Dendritic cell treated with granulocyte-macrophage colony-stimulating factor and Interleukin-4, amounts not matched to agents 40 ng/mL and 50 ng/mL, for 4 days (primary cell): ENCODE results near the gene PIGB.
A peak's percentile ranks its signal among the peaks of the same experiment; 100 is the strongest.
"Not testable (repeated sequence)": the region's sequence is repeated elsewhere in the genome, so short reads cannot be mapped to it uniquely, and the experiment has no call there.

Source experiments
- H3K27ac Mint-ChIP-seq: one replicate; pipeline ENCODE4 v1.8.0; 2022; ENCODE audit warnings: mild to moderate bottlenecking, mixed read lengths
- H3K27me3 Mint-ChIP-seq: one replicate; pipeline ENCODE4 v1.8.0; 2022; ENCODE audit warnings: mild to moderate bottlenecking, mixed read lengths
- H3K36me3 Mint-ChIP-seq: one replicate; pipeline ENCODE4 v1.8.0; 2022; ENCODE audit warnings: low read depth, mixed read lengths
- H3K4me1 Mint-ChIP-seq: one replicate; pipeline ENCODE4 v1.8.0; 2022; ENCODE audit warnings: low read depth, mixed read lengths
- H3K4me3 Mint-ChIP-seq: one replicate; pipeline ENCODE4 v1.8.0; 2022; ENCODE audit warnings: mild to moderate bottlenecking, moderate library complexity, mixed read lengths
- H3K9me3 Mint-ChIP-seq: one replicate; pipeline ENCODE4 v1.8.0; 2022; ENCODE audit warnings: mixed read lengths
- intact Hi-C: fragments of 100-400 bp; cut with micrococcal nuclease; formaldehyde crosslinking; loops from one replicate; pipeline ENCODE4 v1.15.0; 2022

Gene PIGB

GRCh38 chr15:55286442-55287189 lies 32.4 kb upstream of the PIGB start:
- intact Hi-C loops, result loop anchor here (5.0 kb wide), 1 partner anchor 34 kb away; no protein-coding TSS in a partner anchor
- H3K36me3 Mint-ChIP-seq, result peaks cover 13% of the 10 kb centered on the region
- H3K27me3 Mint-ChIP-seq, H3K9me3 Mint-ChIP-seq, H3K27ac Mint-ChIP-seq, H3K4me3 Mint-ChIP-seq: not testable (repeated sequence)
- peaks cover 57% of the 10 kb centered on the region for H3K4me1 Mint-ChIP-seq

- peaks cover 47% of the 10 kb centered on the region for H3K4me1 Mint-ChIP-seq
- intact Hi-C loops, result loop anchor here (5.0 kb wide), 1 partner anchor 36 kb away; no protein-coding TSS in a partner anchor
- H3K27me3 Mint-ChIP-seq, result no peaks in the 10 kb centered on the region
- peaks cover 13% of the 10 kb centered on the region for H3K36me3 Mint-ChIP-seq
- no peaks in the 10 kb centered on the region for H3K9me3 Mint-ChIP-seq
- H3K27ac Mint-ChIP-seq, result peak overlapping the region; percentile 94
- H3K4me3 Mint-ChIP-seq, result no peak overlapping the region
Measured at GRCh38 chr15:55288006-55288717, 30.9 kb upstream of the PIGB start.

GRCh38 chr15:55289011-55289745 lies 29.8 kb upstream of the PIGB start:
- intact Hi-C loops, result loop anchor here (5.0 kb wide), 1 partner anchor 37 kb away; no protein-coding TSS in a partner anchor
- peaks cover 13% of the 10 kb centered on the region for H3K36me3 Mint-ChIP-seq
- peak overlapping the region; percentile 94 for H3K27ac Mint-ChIP-seq
- no peaks in the 10 kb centered on the region for H3K27me3 Mint-ChIP-seq
- peak overlapping the region; percentile 88 for H3K4me3 Mint-ChIP-seq
- peaks cover 43% of the 10 kb centered on the region for H3K4me1 Mint-ChIP-seq
- H3K9me3 Mint-ChIP-seq, result no peaks in the 10 kb centered on the region

- Mint-ChIP-seq H3K9me3 (no peaks in the 10 kb centered on the region), H3K27ac (peak within 1 kb of the TSS; percentile 94), H3K27me3 (no peaks in the 10 kb centered on the region), H3K4me1 (peaks cover 41% of the 10 kb centered on the region), H3K4me3 (peak within 1 kb of the TSS; percentile 88), H3K36me3 (peaks cover 13% of the 10 kb centered on the region)
- intact Hi-C loops, result loop anchor here (1.0 to 5.0 kb wide), 3 partner anchors 38 to 147 kb away; no protein-coding TSS in a partner anchor
Measured at GRCh38 chr15:55289746-55290527, 29.1 kb upstream of the PIGB start, which contains the start of gene RAB27A. RAB27A (minus strand) TSS chr15:55289813; CDS start chr15:55234934, 54,879 bp downstream.

GRCh38 chr15:55290528-55291057 lies 28.4 kb upstream of the PIGB start:
- H3K4me1 Mint-ChIP-seq, result peaks cover 38% of the 10 kb centered on the region
- no peaks in the 10 kb centered on the region for H3K27me3 Mint-ChIP-seq
- H3K27ac Mint-ChIP-seq, result peak overlapping the region; percentile 94
- intact Hi-C loops, result loop anchor here (1.0 to 2.0 kb wide), 2 partner anchors 73 to 146 kb away; no protein-coding TSS in a partner anchor
- peak overlapping the region; percentile 88 for H3K4me3 Mint-ChIP-seq
- peaks cover 13% of the 10 kb centered on the region for H3K36me3 Mint-ChIP-seq
- no peaks in the 10 kb centered on the region for H3K9me3 Mint-ChIP-seq

GRCh38 chr15:55297315-55297714 lies 21.7 kb upstream of the PIGB start:
- Mint-ChIP-seq H3K4me3 (no peak overlapping the region), H3K36me3 (no peaks in the 10 kb centered on the region), H3K27me3 (no peaks in the 10 kb centered on the region), H3K9me3 (no peaks in the 10 kb centered on the region), H3K27ac (no peak overlapping the region), H3K4me1 (peaks cover 14% of the 10 kb centered on the region)
- intact Hi-C loops, result no loop called here

- H3K27ac Mint-ChIP-seq, H3K27me3 Mint-ChIP-seq, H3K4me1 Mint-ChIP-seq, H3K9me3 Mint-ChIP-seq, intact Hi-C loops, H3K4me3 Mint-ChIP-seq: not testable (repeated sequence)
- peaks cover 31% of the 10 kb centered on the region for H3K36me3 Mint-ChIP-seq
Measured at GRCh38 chr15:55302801-55303200, 16.2 kb upstream of the PIGB start.

GRCh38 chr15:55319537-55320237 lies 665 bp downstream of the PIGB start:
- H3K4me3 Mint-ChIP-seq, result peak overlapping the region; percentile 95
- no peaks in the 10 kb centered on the region for H3K9me3 Mint-ChIP-seq

GRCh38 chr15:55320238-55320550 lies 1.2 kb downstream of the PIGB start:
- Mint-ChIP-seq H3K36me3 (peaks cover 47% of the 10 kb centered on the region), H3K4me1 (peaks cover 52% of the 10 kb centered on the region), H3K9me3 (no peaks in the 10 kb centered on the region), H3K27ac (no peak overlapping the region), H3K27me3 (no peaks in the 10 kb centered on the region), H3K4me3 (peak overlapping the region; percentile 17)
- intact Hi-C loops, result loop anchor here (5.0 kb wide), 1 partner anchor 87 kb away; the partner anchor contains the start of genes CCPG1 and PIERCE2

More at GRCh38 chr15:55319537-55320237, 665 bp downstream of the PIGB start:
- H3K27ac Mint-ChIP-seq, result peak overlapping the region; percentile 98
- peaks cover 48% of the 10 kb centered on the region for H3K36me3 Mint-ChIP-seq
- H3K4me1 Mint-ChIP-seq, result peaks cover 57% of the 10 kb centered on the region
- H3K27me3 Mint-ChIP-seq, result no peaks in the 10 kb centered on the region
- intact Hi-C loops, result loop anchor here (5.0 kb wide), 1 partner anchor 88 kb away; the partner anchor contains the start of genes CCPG1 and PIERCE2

- H3K9me3 Mint-ChIP-seq, result no peaks in the 10 kb centered on the region
- H3K4me1 Mint-ChIP-seq, result peaks cover 45% of the 10 kb centered on the region
- H3K27ac Mint-ChIP-seq, result no peak overlapping the region
- no peaks in the 10 kb centered on the region for H3K27me3 Mint-ChIP-seq
- intact Hi-C loops, result loop anchor here (5.0 kb wide), 1 partner anchor 86 kb away; the partner anchor contains the start of genes CCPG1 and PIERCE2
- no peak overlapping the region for H3K4me3 Mint-ChIP-seq
- peaks cover 39% of the 10 kb centered on the region for H3K36me3 Mint-ChIP-seq
Measured at GRCh38 chr15:55320963-55321362, 1.9 kb downstream of the PIGB start.

- H3K9me3 Mint-ChIP-seq, result no peaks in the 10 kb centered on the region
- peak overlapping the region; percentile 88 for H3K27ac Mint-ChIP-seq
- peaks cover 32% of the 10 kb centered on the region for H3K4me1 Mint-ChIP-seq
- no peaks in the 10 kb centered on the region for H3K27me3 Mint-ChIP-seq
- peaks cover 24% of the 10 kb centered on the region for H3K36me3 Mint-ChIP-seq
- no peak overlapping the region for H3K4me3 Mint-ChIP-seq
- intact Hi-C loops, result loop anchor here (5.0 kb wide), 1 partner anchor 85 kb away; the partner anchor contains the start of genes CCPG1 and PIERCE2
Measured at GRCh38 chr15:55322467-55322866, 3.4 kb downstream of the PIGB start.

GRCh38 chr15:55327387-55327786 lies 8.4 kb downstream of the PIGB start:
- no peak overlapping the region for H3K4me3 Mint-ChIP-seq
- H3K9me3 Mint-ChIP-seq, result no peaks in the 10 kb centered on the region
- intact Hi-C loops, result no loop called here
- H3K36me3 Mint-ChIP-seq, result peaks cover 42% of the 10 kb centered on the region
- H3K4me1 Mint-ChIP-seq, result peaks cover 32% of the 10 kb centered on the region
- no peak overlapping the region for H3K27ac Mint-ChIP-seq
- no peaks in the 10 kb centered on the region for H3K27me3 Mint-ChIP-seq
